Measurements from ENCODE around the gene SORBS2.

SORBS2 gene

DNA sequence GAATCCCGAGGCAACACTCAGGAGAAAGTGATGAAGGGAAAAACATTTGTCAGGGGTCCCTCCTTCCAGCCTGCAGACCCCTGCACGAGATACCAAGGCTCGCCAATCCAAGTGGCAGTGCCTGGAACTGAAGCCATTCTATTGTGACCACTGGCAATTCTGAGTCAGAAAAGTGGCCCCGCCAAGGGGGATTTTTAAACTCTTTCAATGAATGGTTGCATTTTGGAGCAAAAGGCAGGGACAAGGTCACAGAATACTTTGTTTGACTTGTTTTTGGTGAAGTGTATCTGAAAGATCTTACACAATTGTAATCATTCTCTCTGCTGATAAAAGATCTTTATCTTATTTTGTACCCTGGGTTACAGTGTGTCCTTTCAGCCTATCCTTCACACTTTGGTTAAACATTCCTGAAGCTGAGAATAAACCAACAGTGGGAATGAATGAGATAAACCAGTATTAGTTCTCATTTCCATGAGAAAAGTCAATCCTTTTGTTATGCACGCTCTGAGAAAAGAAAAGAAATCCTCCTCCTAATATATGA, 160.8 kb downstream of the SORBS2 start:
- no peak for DNase-seq (ENCODE audit: extremely low read depth in 1 of 2, low read depth in 1 of 2)

DNA sequence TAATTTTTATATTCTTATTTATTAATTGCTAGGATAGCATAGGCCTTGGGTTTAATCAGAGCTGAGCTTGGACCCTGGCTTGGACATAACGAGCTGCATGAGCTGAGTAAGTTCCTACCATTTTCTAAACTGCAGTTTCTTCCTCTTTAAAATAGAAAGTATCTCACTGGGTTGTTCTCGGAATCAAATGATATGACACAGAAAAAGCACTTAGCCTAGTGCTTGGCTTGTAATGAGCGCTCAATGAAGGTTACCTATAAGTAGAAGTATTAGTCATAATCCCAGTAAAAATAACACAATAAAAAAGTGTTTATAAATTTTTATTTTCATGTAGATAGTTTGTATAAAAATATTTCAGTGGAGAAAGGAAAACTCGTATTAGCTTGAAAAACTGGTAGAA, 163.4 kb downstream of the SORBS2 start:
- no peak for DNase-seq (ENCODE audit: extremely low read depth in 1 of 2, low read depth in 1 of 2)

DNA sequence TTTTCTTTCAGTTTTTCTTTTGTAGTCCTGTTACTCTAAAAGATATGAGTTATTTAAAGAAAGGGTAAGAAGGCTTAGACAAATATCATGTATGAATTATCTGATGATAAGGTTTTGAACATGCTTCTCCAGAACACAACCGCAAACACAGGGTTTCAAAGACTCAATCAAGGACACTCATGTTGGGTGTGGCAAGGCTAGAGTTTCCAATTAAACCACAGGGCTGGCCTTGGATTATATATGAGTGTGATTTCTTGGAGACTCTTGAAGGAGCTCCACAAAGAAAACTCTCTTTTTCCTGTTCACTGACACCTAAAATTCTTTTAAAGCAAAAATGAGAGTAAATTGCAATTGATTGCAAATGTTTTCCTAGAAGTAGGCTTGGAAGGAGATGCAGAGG, 166.6 kb downstream of the SORBS2 start:
- no peak for DNase-seq (ENCODE audit: extremely low read depth in 1 of 2, low read depth in 1 of 2)

DNA sequence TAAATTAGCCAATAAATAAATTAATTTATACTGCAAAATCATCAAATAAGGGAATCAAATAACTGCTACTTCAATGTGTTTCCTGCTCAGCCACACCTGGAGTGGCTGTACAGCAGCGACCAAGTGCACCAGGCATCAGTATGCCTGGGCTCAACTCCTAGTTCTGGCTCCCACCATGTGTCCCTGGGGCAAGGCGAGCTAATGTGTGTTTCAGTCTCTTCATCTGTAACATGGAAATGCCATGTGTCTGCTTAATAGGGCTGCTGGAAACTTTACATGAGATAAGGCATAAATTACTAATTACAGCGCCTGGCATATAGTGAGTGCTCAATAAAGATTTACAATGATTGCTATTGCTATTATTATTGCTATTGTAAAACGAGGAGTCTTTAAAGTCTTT, 167.6 kb downstream of the SORBS2 start:
- no peak for DNase-seq (ENCODE audit: extremely low read depth in 1 of 2, low read depth in 1 of 2)

DNA sequence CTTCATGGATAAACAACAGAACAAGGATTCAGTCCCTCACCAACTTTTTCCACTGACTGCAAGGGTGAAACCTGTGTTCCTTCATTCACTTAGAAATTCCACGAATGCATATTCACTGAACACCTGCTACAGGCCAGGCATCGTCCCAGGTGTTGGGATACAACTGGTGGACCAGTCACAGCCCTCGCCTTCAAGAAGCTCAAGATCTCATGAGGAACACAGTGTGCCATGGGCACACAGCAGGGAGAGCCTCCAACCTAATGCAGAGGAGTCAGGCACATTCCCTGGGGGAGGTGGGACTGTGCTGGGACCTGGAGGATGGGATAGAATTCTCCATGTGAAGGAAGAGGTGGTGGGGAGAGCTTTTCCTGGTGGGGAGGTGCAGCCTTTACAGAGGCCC, 169.1 kb downstream of the SORBS2 start:
- DNase-seq (ENCODE audit: extremely low read depth in 1 of 2, low read depth in 1 of 2): no peak

DNA sequence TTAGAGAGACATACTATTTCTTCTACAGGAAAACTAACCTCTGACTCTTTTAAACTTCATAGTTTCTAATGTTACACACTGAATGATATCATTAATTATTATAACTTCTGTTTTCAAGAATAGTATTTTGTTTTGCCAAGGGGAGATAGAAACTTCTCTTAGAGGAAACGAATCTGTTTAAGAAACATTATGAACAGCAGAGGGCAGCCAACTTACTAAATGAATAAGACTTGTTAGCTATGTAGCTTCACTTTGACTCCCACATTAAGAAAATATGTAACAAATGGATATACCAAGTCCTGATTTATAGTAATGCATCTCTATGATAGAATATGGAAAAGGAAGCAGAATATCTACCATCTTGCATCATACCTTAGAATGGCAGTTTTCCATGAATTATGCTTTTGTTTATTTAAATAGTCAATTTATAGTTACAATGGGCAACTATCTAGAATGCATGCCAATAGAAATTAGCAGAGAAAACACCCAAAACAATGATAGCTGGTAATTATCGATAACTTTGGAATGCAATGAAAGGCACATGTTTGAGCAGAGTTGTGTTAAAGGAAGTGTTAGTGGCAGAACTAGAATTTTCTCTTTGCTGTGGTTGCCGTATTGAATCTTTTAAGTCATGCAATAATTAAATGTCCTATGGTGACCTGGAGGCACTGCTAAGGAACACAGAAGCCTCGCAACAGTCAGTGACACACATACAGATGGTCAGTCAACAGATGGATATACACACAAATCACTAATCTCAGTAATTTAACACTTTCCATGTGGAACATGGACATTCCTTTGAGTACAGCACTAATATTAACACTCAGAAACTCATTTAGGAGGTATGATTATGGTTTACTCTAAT, 171.0 kb downstream of the SORBS2 start:
- no peak for DNase-seq (ENCODE audit: extremely low read depth in 1 of 2, low read depth in 1 of 2)

DNA sequence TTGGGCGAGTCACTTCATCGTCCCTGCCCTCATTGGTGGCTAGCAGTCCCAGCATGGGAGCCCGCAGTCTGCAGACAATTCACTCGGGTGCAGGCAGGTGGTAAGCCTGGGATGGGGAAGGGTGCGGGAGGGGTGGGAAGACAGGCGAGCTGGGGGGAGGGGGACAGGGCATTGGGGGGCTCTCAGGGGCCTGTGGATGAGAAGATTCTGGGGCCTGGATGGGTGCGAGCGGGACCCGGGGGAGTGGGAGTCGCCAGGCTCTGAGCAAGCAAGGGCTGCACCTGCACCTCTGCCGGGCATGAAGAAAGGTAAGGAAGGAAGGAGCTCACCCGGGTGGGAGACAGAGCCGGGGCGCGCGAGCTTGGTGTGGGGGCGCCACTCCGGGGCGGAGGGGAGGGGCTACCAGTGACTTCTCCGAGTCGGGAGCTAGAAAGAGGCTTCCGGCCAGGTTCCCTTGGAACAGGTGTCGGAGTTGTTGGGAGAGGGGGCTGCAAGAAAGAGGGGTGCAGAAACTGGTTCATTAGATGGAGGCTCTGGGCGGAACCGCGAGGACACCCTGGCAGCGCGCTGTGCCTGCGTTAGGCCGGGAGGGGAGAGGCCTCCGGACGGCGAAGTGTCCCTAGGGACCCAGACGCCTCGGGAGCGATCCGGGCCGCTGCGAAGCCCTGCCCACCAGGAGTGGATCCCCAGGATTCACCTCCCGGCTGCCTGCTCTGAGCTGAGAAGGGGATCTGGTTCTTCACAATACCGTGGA, 173.3 kb downstream of the SORBS2 start:
- DNase-seq (ENCODE audit: extremely low read depth in 1 of 2, low read depth in 1 of 2): no peak

DNA sequence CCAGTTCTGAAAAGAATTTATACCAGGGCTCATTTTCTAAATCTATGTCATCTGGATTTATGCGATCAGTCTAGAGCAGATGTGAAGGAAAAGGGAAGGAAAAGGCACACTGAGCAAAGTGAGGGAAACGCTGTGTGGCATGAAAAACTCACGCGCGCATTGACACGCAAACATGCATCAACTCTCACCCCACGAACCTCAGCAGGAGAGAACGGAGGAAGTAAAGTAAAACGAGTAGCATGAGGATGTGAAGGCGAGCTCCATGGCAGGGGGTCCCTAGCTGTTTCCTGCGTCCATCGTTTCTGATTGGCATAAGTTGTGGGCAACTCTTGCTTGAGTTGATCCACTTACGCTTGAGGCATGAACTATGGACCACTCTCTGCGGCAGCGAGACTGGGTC, 173.9 kb downstream of the SORBS2 start:
- no peak for DNase-seq (ENCODE audit: extremely low read depth in 1 of 2, low read depth in 1 of 2)

DNA sequence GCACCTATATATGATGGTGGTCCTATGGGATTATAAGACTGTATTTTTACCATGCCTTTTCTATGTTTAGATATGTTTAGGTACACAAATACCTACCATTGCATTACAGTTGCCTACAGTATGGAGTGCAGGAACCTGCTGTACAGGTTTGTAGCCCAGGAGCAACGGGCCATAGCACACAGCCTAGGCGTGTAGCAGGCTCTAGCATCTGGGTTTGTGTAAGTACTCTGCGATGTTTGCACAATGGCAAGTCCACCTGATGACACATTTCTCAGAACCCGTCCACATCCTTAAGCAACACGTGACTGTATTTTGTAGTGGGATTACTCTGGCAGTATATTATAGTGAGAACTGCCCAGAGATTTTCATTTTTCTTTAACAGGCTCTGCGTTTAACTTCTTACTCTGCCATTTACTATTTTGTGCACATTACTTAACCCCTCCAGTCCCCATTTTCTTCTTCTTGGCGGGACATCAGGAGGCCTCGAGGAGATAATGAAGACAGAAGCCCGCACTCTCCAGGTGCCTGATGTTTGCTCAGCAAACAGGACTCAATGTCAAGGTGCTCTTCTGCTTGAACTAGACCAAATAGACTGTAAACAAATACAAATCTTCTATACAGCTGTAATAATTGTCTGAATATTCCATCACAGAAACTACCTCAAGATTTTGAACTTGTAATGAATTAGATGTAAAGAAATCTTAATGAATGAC, 174.7 kb downstream of the SORBS2 start:
- DNase-seq (ENCODE audit: extremely low read depth in 1 of 2, low read depth in 1 of 2): no peak

DNA sequence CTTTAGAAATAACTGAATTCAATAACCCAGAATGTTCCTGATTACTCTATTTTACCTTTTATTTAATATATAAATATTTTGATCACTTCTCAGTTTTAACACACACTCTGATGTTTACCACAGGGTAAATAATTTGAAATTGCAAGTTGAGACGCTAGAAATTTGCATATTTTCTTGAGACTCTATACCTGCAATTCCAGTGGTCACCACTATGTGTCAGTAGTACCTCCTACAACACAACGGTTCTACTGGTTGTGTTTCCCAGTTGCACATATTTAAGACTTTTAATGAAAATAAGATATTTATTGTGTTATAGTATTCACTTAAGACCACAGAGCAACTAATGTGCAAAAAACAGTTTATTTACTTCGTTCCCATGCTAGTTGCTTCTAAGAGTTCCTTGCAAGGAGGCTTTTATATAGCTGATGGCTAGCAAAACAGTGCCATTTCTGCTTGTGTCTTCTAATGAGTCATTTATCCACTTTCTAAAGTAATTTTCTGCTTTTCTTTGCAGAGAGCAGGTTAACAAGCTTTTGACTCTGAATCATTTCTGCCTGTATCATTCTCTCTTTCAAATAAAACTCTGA, 177.8 kb downstream of the SORBS2 start:
- DNase-seq (ENCODE audit: extremely low read depth in 1 of 2, low read depth in 1 of 2): no peak

DNA sequence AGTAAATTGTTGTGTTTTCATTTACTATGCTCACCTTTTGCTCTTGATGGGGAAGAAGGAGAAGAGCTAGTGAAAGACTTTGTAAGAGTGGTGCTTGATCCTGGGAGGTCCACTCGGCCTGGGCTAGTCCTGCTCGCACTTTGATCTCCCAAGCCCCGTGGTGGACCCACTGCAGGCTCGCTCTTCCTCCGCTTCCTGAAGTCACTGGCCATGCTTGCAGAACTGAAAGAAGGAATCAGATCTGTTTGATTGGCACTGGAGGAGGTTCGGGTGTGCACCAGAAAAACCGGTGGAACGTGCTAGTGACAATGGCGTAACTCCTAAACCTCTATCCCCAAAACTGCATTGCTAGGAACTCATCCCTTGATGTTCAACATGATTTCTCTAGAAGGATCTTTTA, 185.2 kb downstream of the SORBS2 start:
- DNase-seq (ENCODE audit: extremely low read depth in 1 of 2, low read depth in 1 of 2): no peak

DNA sequence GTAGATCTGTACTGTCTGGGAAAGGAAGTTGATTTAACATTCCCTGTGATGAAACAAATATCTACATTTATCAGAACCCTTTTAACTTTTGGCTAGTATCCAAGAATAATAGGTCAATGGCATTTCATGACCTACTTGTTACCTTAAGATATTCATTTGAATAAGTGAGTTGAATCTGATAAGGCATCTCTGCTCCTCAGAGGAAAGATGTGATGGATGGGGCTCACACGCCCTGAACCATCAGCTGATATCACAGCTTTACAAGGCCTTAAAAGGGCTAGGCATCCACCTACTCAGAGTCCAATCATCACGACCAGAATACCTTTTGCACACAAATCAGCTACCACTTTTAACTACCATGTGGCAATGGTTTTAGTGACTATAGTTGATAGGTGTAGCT, 186.5 kb downstream of the SORBS2 start:
- DNase-seq (ENCODE audit: extremely low read depth in 1 of 2, low read depth in 1 of 2): no peak

DNA sequence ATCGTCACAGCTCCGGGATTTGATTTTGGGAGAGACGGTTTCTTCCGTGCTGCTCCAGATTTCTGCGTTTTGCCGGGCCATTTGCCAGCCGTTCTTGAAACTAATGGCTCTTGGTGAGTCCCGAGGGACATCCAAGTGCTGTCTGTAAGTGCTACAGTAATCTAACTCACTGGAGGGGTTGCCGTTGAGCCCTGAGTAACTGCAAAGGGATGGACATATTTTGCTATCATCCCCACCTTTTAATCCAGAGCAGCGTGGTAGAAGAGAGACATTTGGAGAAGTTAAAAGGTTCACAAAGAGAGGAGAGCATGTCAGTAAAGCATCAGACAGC, 187.8 kb downstream of the SORBS2 start:
- DNase-seq (ENCODE audit: extremely low read depth in 1 of 2, low read depth in 1 of 2): no peak

DNA sequence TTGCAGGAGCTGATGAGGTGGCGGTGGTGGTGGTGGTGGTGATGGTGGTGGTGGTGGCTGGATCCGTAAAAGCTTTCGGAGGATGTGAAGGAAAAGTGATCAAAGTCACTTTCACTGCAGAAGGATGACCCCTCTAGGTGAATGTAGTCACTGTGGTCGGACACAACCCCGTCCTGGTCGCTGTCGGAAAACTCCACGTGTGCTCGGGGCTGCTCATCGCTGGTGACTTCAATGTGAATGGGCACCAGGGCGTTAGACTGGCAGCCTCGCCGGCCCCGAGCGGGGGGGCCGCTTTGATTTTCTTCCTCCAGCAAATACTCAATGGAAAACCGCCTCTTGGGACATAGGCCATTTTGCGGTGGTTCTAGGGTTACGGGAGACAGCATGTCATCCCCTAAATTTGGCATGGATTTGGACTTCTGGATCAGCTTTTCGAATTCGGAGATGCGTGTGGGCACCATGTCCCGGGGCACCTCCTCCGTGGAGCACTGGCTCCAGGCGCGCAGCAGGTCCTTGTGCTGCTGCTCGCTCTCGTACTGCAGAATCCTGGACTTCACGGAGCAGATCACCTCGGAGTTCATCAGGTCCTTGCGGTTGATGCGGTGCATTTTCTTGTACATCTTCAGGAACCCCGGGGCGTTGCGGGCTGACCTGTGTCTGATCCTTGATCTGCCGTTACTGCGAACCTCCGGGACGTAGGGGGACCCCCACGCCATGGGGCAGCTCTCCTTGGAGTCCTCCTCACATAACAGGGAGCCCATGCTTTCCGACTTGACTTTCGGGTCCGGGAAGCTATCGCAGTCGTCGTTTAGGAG, 188.3 kb downstream of the SORBS2 start:
- no peak for DNase-seq (ENCODE audit: extremely low read depth in 1 of 2, low read depth in 1 of 2)

DNA sequence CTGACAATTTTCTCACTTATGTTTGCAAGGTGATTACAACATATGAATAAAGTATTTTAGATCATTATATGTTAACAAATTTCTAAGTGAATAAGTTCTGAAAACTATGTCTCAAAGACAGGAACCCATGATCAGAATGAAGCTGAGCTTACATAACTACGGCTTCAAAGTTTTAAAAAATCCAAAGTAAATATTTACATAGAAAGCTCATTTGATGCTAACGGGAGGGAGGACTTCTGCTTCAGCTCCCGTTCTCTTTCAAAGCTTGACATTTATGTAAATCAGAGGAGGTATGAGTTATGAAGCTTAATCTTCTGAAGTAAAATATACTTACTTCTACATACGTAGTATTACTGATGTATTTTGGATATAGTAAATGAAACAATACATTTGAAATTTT, 203.8 kb downstream of the SORBS2 start:
- no peak for DNase-seq (ENCODE audit: extremely low read depth in 1 of 2, low read depth in 1 of 2)

DNA sequence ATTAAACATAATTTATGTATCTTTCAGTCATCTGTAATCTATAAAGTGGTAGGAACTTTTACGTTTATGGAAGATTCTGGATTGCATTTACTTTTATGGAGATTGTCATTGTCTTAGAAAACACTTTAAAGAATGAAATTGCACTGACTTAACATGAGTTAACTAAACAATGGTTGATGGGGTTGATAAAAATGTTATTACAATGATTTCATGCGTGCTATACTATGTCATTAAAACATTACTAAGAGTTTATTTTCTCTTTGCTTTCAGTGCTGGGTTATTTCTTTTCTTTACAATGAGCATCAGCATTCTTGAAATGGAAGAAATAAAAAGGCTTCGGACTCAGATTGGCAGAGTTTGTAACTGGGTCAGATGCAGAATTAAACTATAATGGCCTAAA, 209.6 kb downstream of the SORBS2 start:
- no peak for DNase-seq (ENCODE audit: extremely low read depth in 1 of 2, low read depth in 1 of 2)

DNA sequence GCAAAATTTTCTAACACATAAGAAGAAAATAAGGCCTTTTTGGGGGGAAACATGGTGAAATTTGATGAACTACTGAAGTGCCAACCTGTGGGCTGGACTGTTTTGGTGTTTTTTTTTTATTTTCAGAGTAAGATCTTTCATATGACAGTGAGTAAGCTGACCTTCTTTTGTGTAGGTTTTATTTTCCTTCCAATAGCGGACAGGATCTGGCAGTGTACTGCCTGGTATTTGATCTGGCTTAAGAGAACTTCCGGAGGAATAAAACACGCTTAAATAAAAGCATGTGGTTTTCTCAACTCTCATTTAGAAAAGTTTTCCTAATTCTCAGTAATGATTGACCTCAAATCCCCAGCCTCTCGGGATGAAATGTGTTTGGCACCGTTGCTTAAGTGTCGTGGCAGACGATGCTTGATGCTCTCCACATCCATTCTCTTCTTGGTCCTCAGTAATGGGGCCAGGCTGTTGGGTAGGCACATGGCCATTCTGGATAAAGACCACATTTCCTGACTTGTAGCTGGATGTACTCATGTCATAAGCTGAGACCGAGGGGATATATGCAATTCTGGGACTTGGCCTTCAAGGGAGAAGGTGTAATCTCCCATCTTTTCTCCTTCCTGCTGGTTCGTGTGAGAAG, 211.1 kb downstream of the SORBS2 start:
- DNase-seq (ENCODE audit: extremely low read depth in 1 of 2, low read depth in 1 of 2): no peak

DNA sequence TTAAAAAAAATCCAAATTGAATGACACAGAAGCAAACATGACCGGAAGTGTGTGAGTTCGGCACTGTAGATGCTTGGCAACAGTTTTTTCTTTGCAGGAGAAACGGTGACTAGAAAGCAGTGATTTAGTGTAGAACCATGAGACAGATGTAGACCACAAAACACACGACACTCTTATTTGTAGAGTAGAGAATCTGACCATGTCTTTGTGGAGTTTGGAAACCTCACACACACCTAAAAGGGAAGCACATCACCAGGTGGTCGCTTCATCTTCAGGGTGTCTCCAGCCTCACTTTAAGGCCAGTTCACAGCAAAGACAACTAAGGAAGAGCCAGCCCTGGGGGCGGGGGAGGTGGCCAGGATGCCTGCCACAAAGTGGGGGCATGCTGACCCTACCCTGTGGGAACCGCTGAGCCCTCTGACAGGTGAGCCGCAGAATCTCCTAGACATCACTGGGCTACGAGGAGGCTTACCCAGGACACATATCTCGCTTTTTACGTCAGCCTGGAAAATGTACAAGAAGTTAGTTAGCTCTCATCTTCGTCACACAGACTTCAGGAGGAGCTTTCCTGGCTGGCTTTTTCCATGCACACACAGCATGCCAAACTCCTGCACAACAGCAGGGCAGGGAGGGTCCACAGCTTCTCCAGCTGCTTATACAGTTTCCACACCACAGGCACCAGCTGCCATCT, 212.3 kb downstream of the SORBS2 start:
- no peak for DNase-seq (ENCODE audit: extremely low read depth in 1 of 2, low read depth in 1 of 2)

DNA sequence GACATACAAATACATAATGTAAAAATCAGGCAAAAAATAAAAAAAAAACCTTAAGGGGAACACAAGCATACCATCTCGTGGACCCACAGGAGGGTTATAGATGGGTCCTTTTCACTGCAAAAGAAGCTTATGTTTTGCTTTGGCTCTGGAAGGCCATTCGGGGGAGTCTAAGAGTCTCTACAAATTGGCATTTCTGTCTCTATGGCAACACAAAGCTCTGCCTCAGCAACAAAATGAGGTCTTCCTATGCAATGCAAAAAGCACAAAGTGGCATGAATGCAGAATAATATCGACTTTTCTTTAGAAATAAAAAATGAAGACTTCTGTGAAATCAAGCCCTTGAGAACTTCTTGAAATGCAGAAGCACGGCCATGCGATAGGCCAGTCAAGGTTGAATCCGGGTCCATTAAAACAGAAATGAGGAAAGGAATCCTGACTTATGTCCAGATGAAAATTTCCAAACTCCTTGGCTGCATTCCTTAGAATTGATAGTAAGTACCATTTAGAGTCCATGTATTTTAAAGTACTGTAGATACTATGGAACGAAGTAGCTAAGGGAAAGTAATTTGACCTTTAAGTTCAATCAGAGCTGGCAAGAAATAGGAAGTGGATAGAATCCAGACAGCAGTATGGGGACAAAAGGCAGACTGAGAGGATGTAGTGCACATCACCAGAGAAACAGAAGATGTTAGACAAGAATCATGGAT, 213.0 kb downstream of the SORBS2 start:
- no peak for DNase-seq (ENCODE audit: extremely low read depth in 1 of 2, low read depth in 1 of 2)

All from stimulated activated CD8-positive, alpha-beta memory T cell treated with anti-CD3 and anti-CD28 coated beads, Interleukin-7, amount 100 ng/mL, for 48 hours (primary cell).